Duodenal mucosa (tissue), 2 donors: Measurements from ENCODE around the gene JMJD8.

Experiments used
- H3K27ac ChIP-seq: one replicate; pipeline ENCODE4 v1.7.0; 2013; ENCODE audit warnings: low read depth, low read length
- H3K27me3 ChIP-seq, 2 donors: one replicate each; pipeline ENCODE4 v1.7.0; 2013; ENCODE audit warnings: low read length in 2 of 2, control low read depth in 1 of 2; ENCODE audit not compliant: insufficient read depth in 2 of 2, control insufficient read depth in 1 of 2
- H3K36me3 ChIP-seq, 2 donors: one replicate each; pipeline ENCODE4 v1.7.0; 2013; ENCODE audit warnings: low read length in 2 of 2, control low read depth in 1 of 2; ENCODE audit not compliant: insufficient read depth in 2 of 2, control insufficient read depth in 1 of 2
- H3K4me1 ChIP-seq, 2 donors: one replicate each; pipeline ENCODE4 v1.7.0; 2013; ENCODE audit warnings: low read length in 2 of 2, control low read depth in 1 of 2; ENCODE audit not compliant: insufficient read depth in 2 of 2, control insufficient read depth in 1 of 2
- H3K4me3 ChIP-seq, 2 donors: one replicate each; pipeline ENCODE4 v1.7.0; 2013; ENCODE audit warnings: low read length in 2 of 2, low read depth in 1 of 2
- H3K9ac ChIP-seq, 2 donors: one replicate each; pipeline ENCODE4 v1.7.0; 2013; ENCODE audit warnings: low read length in 2 of 2, low read depth in 1 of 2
- H3K9me3 ChIP-seq, 2 donors: one replicate each; pipeline ENCODE4 v1.7.0; 2013; ENCODE audit warnings: low read length in 2 of 2, control low read depth in 1 of 2; ENCODE audit not compliant: control insufficient read depth in 1 of 2

The JMJD8 gene

GRCh38 chr16:631808-632358, 52.3 kb downstream of the JMJD8 start:
- H3K4me1 ChIP-seq: peaks cover 0 to 19% of the 10 kb centered on the region in 2 donors

More at GRCh38 chr16:631808-632358, 52.3 kb downstream of the JMJD8 start:
- no peaks in the 10 kb centered on the region for H3K27me3 ChIP-seq
- H3K9me3 ChIP-seq: no peaks in the 10 kb centered on the region
- H3K36me3 ChIP-seq: peaks cover 0 to 27% of the 10 kb centered on the region in 2 donors
- H3K9ac ChIP-seq: no peak overlapping the region
- H3K4me3 ChIP-seq: no peak overlapping the region
- no peak overlapping the region for H3K27ac ChIP-seq
